Fibroblast of skin of right quadriceps (primary cell): ENCODE results near the gene OR8B8.
"Not testable (repeated sequence)": the region's sequence is repeated elsewhere in the genome, so short reads cannot be mapped to it uniquely, and the experiment has no call there.

Source experiments
- DNase-seq: peaks from one replicate; pipeline ENCODE4 v3.0.0-alpha.2; 2013

The OR8B8 gene, protein sequence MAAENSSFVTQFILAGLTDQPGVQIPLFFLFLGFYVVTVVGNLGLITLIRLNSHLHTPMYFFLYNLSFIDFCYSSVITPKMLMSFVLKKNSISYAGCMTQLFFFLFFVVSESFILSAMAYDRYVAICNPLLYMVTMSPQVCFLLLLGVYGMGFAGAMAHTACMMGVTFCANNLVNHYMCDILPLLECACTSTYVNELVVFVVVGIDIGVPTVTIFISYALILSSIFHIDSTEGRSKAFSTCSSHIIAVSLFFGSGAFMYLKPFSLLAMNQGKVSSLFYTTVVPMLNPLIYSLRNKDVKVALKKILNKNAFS

DNA sequence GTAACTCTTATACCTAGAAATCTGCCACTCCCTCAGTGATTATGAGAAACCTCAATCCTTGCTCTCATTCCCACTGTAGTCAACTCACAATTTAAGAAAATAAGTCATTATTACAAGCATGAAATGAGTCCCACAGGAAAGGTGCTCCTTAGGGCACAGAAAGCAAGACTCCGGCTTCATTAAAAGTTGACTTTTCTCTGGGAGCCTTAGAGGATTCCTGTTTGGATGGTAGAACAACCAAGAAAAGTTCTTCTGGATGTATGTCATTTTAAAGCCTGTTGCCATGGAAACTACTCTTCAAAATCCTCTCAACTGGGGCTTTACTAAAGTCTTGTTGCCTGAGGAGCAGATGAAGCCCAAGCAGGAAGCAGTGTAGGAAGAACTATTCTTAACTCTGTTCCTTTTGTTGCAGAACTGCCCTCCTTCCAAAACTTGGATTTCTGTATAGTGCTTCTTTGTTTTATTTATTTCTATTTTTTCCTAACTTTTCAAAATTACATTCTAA lies at the start of gene OR8B8:
Gene OR8B8, minus strand, starts transcription at position 51 of the 505 bp plus-strand sequence. CDS start 4,611 bp downstream, outside the sequence.
- DNase-seq, result no peak

DNA sequence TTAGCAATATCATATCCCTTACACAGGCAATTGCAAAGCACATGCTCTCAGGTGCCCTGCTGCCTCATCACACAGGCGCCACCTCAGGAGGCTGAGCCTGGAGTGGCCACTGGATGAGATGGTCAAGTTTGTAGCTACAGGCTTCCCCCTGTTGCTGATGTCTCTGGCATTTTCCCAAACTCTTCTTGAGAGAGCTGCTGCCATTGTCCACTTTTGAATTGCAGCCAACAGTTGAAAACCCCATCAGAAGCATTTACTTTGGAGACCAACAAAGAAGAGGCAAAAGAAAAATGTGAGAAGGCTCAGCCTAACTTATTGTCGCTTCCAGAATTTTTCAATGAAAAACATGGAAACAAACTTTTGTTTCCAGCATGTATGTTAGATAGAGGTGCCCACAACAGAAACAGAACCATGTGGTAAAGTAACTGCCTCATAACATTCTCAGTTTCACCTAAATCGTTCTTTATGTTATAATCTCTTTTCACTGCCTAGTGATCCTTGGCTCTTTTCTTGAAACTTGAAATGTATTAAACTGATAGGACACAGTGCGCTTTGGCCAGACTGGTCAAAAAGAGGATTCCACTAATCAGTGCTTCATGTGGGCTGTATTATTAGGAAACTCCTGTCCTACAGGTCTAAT lies 47.6 kb upstream of the OR8B8 start:
- DNase-seq, result no peak

DNA sequence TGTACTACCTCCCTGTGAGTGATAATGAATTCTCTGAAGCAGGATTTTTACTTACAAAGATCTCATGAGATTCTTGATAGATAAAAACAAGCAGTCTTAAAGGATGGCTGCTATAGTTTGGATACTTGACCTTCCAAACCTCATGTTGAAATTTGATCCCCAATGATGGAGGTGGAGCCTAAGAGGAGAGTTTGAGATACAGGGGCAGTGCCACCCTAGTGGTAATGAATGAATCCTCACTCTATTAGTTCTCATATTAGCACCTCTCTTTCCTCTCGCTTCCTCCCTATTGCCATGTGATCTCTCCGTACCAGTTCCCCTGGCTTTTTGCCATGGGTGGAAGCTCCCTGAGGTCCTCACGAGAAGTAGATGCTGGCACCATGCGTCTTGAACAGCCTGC lies 37.9 kb upstream of the OR8B8 start:
- peak; percentile 4 for DNase-seq

DNA sequence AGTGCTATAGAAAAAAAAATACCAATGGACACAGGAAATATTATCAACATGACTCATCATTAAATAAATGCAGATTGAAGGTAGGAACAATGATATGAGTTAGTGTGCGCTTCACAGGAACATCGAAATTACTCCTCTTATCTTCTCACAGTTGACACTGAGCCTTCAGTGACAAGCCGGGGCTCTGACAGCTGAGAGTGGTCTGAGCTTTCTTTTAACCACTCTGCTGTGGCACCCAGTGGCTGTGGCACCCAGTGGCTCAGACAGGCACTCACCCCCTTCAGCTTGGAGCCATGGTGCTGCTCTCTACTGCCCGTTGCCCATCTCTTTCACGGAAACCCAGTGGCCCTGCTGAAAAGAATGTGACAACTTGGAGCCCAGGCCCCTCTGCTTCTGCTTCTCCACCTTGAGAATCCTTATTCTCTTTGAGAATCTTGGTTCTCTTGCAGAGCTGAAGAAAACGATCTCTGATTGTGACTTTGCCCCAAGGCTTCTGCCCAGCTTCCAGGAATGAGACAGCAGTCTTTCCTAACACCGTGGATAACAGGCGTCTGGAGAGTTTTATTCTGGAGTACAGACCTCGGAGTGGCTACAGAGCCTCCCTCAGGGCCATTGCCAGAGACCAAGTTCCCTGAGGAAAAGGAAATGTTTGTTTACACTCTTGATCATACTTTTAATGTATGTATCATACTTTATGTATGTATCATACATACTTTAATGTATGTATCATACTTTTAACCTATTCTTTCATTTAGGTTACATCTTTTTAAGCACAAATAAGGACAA lies 37.1 kb upstream of the OR8B8 start:
- peak; percentile 83 for DNase-seq

DNA sequence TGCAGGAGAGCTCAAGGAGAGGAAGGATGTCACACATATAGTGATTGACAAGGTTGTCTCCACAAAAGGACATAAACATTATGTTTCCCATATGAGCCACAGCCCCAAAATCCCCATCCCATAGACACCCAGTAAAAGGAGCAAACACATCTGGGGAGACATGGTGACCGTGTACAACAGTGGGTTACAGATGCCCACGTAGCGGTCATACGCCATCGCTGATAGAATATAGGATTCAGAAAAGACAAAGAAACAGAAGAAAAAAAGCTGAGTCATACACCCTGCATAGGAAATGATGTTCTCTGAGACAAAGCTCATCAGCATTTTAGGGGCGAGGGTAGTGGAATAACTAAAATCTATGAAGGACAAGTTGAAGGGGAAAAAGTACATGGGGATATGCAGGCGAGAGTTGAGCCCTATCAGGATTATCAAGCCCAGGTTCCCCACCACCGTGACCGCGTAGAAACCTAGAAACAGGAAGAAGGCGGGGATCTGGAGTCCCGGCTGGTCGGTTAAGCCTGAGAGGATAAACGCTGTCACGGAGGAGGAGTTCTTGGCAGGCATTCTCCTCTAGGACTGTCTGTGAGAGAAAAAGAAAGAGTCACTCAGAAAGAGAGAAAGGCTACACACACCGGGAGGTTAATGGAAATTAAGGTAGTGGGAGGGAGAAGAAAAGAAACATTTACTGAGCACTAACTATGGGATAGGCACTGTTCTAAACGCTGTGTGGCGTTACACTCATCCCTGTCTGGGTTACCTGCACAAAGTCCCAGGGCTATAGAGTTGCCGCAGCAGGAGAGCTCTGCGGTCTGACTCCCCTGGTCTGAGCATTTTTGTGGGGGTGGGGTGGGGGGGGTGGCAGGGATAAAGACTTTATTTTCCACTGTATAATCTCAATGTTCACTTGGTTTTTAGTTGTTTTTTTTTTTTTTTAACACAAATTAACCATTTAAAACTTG lies 36.1 kb upstream of the OR8B8 start:
- peak; percentile 73 for DNase-seq

DNA sequence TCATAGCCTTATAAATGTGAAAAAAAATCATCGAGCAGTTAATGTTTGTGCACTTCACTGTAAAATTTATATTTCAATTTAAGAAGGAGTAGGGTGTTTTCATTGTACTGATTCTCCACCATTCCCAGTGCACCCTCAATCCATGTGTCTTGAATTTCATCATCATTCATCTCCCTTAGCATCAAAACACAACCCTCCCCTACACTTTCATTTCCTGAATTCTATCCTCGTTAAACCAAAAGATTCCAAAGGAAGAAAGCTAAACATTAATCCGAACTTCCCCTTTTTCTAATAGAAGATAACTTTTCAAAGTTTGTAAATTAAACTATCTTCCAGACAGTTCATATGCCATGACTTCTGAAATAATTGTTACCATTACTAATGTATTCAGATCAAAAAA lies 34.1 kb upstream of the OR8B8 start:
- DNase-seq, result no peak

DNA sequence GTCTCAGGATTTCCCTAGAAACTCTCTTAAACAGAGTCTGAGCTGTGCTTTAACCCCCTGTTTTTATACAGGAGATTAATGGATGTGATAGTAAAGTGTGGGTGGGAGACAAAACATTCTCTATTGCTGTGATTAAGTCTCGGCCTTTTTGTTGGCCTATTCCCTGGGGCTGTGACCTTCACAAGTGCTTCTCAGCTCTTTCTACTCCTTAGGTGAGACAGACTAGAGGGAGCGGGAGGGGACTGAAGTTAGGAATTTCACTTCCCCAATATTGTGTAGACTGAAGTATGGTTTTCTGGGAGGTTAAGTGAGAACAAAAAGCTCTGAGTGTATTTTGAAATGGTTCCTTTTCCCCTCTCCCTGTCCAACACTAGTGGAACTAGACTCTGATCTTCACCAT lies 29.8 kb upstream of the OR8B8 start:
- DNase-seq, result no peak

DNA sequence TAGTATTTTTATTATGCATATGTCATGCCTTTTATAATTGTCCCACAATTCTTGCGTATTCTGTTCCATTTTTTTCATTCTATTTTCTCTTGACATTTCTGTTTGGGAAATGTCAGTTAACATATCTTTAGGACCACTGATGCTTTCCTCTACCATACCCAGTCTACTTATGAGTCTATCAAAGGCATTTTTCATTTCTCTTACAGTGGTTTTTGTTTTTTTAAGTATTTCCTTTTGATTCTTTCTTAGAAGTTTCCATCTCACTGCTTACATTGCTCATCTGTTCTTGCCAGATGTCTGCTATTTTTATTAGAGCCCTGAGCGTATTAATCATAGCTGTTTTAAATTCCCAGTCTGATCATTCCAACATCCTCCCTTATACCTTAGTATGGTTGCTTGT lies 29.3 kb upstream of the OR8B8 start:
- no peak for DNase-seq

DNA sequence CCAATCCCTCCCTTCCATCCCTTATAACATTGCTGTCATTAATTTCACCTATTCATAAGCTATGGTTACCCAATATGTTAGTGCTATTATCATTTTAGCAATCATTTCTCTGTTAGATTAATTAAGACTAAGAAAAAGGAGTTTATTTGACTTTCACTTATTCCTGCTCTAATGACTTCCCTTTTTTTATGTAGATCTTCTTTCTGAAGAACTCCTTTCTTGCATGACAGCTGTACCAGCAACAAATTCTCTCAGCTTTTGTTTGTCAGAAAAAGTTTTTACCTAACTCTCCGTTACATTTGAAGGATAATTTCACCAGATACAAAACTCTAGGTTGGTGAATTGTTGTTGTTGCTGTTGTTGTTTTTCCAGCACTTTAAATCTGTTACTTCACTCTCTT lies 28.6 kb upstream of the OR8B8 start:
- DNase-seq, result no peak

DNA sequence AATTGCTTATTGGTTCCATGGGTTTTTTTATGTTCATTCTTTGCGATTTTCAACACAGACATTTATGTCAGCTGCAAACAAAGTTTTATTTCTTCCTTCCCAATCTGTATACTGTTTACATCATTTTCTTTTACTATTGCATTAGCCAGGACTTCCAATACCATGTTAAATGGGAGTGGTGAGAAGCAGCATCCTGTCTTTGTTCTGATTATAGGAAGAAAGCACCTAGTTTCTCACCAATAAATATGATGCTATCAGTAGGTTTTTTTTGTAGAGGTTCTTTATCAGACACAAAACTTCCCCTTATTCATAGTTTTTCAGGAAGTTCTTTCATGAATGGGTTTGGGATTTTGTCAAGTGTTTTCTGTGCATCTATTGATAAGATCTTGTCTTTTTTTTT lies 28.0 kb upstream of the OR8B8 start:
- no peak for DNase-seq

DNA sequence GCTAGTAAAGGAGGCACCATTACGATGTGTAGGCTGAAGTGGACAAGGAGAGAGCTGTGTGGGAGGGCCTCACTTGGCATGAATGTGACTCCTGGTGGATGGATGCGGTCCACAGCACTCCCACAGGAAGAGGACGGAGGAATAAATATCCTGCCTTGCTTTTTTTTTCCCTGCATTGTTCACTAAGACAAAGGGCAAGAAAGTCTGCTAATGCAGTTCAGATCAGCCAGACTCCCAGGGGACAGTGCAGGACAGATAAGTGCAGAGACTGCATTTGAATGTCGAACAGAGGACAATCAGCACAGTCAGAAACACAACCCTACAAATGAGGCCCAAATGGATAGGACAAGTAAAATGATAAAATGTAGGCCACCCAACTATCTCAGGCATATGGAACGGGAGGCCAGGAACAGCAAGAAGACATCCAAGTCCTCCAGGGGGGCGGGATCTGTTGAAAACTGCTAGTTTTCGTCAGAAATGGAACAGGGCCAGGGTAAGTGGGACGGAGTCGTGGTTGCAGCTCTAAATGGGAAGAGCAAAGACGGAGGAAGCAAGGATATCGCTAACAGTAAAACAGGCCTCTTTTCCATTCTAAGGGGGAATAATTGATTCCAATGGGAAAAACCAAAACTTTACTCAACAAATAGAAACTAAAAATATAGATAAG lies 25.2 kb upstream of the OR8B8 start:
- DNase-seq, result no peak

DNA sequence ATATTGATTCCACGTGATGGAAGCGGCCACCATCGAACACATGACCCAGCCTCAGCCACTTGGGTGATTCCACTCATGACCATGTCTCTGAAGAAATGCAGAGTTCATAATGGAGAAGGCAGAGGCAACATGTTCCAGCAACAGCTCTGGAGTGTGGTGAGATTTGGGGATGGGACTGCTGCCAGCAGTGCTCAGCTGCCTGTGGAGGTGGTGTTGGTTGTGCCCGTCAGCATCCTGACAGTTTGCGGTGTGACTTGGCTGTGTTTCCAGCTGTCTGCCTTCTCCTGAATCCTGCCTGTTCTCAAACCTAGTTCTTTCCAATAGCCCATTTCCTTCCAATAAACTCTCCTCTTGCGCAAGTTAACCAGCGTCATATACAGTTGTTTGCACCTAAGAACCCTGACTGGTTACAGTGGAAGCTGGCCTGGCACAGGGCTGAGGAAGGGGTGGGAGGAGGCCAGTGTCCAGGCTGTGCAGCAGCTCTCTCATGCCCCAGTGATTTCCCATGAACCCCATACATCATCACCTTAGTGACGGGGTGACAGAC lies 22.0 kb upstream of the OR8B8 start:
- DNase-seq, result no peak

DNA sequence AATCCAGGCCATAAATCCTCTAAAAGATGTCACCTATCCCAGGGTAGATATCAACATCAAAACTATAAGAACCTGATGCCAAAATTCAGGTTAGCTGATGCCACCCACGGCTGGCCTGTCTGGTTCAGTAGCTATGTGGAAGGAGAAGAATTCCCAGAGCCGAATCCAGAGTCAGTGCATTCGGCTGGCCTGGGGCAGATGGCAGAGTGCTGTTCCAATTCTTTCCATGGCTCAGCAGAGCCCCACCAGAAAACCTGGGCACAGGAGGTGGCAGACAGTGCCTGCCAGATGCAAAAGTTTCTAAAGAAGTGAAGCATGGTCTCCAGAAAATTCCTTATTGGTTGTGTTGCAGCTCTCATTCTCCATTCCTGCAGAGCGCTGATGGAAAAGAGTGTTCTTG lies 19.9 kb upstream of the OR8B8 start:
- DNase-seq, result no peak

DNA sequence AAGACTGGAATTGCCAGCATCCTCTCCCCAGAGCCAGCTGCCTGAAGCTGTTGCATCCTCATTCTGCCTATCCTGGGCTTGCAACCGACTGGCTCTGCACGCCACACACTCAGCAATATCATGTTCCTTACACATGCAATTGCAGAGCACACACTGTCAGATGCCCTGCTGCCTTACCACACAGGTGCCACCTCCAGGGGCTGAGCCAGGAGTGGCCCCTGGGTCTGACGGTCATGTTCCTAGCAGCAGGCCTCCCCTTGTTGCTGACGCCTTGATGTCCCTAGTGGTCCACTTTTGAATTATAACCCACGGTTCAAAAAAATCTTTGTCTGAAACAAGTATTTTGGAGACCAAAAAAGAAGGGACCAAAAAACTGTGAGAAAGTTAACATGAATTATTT lies 18.5 kb upstream of the OR8B8 start:
- DNase-seq, result no peak

DNA sequence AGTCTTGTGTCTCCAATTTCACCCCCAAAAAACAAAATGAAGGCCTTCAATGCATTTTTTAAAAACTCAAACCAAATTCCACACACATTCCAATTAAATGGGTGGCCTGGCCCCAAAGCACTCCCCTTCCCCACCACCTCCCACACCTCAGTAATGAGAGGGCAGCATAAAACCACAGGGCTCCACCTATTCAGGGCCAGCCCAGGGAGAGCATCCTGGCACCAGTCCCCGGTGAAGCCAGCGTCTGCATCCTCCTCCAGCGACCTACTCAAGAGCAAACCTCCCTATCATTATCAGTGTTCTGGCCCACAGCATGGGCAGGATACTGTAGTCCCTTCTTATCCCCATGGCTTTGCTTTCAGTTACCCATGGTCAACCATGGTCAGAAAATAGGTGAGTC lies 17.8 kb upstream of the OR8B8 start:
- no peak for DNase-seq

DNA sequence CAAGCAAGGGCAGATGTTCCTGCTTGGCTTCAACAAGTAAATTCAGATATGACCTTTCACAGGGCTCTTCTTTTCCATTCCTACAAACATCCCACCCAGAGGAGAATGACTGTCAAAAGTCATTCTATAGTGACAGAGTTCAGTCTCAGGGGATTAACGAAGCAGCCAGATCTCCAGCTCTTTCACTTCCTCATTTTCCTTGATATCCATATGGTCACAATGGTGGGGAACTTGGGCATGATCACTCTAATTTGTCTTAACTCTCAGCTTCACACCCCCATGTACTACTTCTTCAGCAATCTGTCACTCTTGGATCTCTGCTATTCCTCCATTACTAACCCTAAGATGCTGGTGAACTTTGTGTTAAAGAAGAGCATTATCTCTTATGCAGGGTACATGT lies 15.0 kb upstream of the OR8B8 start:
- DNase-seq, result no peak

DNA sequence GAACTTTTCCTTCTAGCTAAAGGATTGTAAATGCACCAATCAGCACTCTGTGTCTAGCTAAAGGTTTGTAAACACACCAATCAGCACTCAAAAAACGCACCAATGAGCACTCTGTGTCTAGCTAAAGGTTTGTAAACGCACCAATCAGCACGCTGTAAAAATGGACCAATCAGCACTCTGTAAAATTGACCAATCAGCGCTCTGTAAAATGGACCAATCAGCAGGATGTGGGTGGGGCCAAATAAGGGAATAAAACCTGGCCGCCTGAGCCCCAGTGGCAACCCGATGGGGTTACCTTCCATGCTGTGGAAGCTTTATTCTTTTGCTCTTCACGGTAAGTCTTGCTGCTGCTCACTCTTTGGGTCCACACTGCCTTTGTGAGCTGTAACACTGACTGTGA lies 13.9 kb upstream of the OR8B8 start:
- DNase-seq, result not testable (repeated sequence)

DNA sequence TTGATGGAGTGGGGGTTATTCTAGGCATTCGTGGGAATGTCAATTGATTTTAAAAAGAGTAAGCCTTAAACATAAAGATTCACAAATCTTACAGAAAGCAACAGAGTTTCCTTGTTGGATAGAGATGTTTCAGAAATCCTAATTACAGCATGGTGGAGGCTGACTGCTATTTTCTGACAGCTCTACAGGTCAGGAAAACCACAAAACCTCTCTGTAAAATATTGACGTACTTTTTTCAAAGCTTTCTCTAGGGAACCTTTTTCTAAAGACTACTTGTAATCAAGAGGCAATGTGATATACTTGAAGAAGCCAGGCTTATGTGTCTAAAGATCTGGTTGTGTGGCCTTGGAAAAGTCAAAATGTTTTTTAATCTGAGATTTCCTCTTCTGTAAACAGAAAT lies 9.1 kb upstream of the OR8B8 start:
- no peak for DNase-seq

DNA sequence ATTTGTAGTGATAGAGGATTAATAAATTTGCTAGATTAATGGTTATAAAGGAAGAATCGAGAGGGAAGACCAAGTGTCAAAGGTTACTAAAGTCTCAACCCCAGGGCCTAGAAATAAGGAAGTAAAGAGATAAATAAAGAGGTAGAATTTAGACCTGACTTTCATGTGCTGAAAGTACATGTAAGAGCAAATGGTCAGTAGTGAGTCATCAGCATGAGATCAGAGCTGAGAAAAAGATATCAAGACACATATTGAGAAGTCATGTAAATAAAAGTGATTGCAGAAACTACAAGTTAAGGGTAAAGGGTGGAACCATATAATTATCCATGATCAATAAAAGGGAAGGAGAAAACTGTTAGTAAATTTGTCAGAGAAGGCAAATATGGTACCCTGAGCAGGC lies 1.4 kb upstream of the OR8B8 start:
- no peak for DNase-seq

DNA sequence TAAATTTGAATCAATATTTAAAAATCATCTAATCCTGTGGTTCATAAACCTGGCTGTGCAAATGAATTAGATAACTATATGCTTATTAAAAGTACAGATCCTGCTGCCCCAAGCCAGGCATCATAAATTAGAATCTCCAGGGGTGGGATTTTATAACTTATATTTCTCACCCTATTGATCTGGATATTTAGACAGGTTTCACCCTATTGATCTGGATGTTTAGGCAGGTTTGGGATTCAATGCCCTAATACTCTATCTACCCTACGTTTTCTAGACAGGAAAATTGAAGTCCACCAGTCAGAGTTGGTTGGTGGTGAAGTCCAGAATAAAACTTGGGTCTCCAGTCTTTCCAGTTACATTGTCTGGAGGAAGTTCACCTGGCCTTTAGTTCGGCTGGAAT lies 2.6 kb downstream of the OR8B8 start:
- DNase-seq, result no peak

DNA sequence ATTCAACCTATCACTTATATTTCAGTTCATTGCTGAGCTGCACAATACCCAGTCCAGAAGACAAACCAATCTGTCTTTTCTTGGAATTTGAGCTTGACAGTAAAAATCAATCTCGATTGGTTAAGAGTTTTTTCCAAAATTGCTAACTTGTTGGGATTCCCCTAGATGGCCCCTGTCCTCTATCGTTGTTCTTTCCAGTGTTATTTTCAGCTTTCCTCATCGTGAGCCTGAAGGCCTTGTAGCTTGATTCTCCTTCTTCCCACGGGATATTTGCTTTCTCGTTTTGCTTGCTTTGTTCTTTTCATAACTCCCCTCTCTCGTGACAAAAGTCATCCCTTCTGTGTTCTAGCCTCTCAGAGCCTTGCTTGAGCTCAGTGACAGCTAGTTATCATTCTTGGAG lies 3.1 kb downstream of the OR8B8 start:
- DNase-seq, result no peak

DNA sequence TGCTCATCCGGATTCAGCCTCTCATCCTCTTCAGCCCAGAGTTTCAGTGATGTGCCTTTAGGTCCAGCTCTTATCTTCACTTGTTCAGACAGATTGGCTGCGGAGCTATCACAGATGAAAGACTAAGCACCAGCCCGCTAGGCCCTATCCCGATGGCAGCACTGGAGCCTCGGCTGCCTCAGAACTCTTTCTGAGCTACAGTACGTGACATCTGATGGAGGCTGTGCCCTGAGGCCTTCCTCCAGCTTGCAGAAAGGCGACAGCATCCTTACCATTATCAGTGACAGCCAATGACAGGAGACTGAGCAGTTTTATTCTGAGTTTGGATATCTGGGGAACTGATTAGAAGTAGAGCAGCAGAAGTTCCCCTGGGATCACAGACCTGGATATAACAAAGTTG lies 4.0 kb downstream of the OR8B8 start:
- no peak for DNase-seq
